Duodenal mucosa (tissue), 2 donors: ENCODE results near the gene NMNAT2.

ENCODE experiments used
- H3K27ac ChIP-seq: one replicate; pipeline ENCODE4 v1.7.0; 2013; ENCODE audit warnings: low read depth, low read length
- H3K27me3 ChIP-seq, 2 donors: one replicate each; pipeline ENCODE4 v1.7.0; 2013; ENCODE audit warnings: low read length in 2 of 2, control low read depth in 1 of 2; ENCODE audit not compliant: insufficient read depth in 2 of 2, control insufficient read depth in 1 of 2
- H3K36me3 ChIP-seq, 2 donors: one replicate each; pipeline ENCODE4 v1.7.0; 2013; ENCODE audit warnings: low read length in 2 of 2, control low read depth in 1 of 2; ENCODE audit not compliant: insufficient read depth in 2 of 2, control insufficient read depth in 1 of 2
- H3K4me1 ChIP-seq, 2 donors: one replicate each; pipeline ENCODE4 v1.7.0; 2013; ENCODE audit warnings: low read length in 2 of 2, control low read depth in 1 of 2; ENCODE audit not compliant: insufficient read depth in 2 of 2, control insufficient read depth in 1 of 2
- H3K4me3 ChIP-seq, 2 donors: one replicate each; pipeline ENCODE4 v1.7.0; 2013; ENCODE audit warnings: low read length in 2 of 2, low read depth in 1 of 2
- H3K9ac ChIP-seq, 2 donors: one replicate each; pipeline ENCODE4 v1.7.0; 2013; ENCODE audit warnings: low read length in 2 of 2, low read depth in 1 of 2
- H3K9me3 ChIP-seq, 2 donors: one replicate each; pipeline ENCODE4 v1.7.0; 2013; ENCODE audit warnings: low read length in 2 of 2, control low read depth in 1 of 2; ENCODE audit not compliant: control insufficient read depth in 1 of 2

NMNAT2 gene

DNA sequence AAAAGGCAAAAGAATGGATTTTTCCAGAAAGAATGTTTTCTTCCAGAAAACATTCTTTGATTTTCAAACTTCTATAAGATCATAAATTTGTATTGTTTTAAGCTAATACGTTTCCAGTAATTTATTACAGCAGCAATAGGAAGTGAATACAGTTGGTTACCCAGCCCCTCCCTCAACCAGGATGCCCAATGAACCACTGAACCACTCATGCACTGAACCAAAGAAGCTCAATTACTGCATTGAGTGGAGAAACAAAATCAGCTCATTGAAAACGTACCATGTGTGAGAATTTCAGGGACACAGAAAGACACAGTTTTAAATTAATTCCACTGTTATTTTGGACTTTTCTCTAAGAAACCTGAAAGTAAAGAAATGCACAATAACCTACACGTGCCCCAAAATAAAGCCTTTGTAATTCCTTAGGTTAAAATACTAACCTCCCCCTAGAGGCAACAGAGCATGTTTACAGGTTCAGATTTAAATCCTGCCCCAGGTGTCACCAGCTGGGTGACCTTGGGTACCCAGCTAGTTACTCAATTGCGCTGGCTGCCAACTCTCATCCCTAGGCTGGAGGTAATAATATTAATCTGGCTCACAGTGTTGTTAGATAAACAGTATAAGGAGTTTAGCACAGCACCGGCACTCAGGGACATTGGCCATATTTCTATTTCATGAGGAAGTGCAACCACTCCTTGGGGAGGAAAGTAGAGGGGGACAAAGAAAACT, 111.7 kb downstream of the NMNAT2 start:
- Histone ChIP-seq H3K27me3 (peaks cover 0 to 3% of the 10 kb centered on the region in 2 donors), H3K27ac (no peak overlapping the region), H3K36me3 (no peaks in the 10 kb centered on the region), H3K9ac (no peak overlapping the region), H3K4me1 (no peaks in the 10 kb centered on the region), H3K9me3 (no peaks in the 10 kb centered on the region), H3K4me3 (no peak overlapping the region)

GRCh38 chr1:183304440-183305107, 113.6 kb downstream of the NMNAT2 start:
- H3K27ac ChIP-seq = no peak overlapping the region

DNA sequence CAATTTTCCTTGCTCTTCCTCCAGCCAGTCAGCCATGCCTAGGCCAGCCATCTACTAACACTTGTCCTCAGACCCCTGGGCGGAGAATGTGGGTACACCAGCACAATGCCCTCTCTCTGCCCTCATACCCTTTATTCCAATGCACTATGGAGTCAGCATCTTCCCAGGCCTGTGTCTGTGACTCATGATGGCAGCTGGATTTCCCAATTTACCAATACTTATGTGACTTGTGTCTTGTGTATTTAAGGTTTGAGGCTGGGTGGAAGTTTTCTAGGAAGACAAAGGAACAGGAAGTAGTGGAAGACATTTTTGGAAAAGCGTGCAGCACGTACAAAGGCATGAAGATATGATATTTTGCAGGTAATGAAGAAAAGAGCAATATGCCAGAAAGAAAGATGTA, 114.3 kb downstream of the NMNAT2 start:
- H3K36me3 ChIP-seq = no peaks in the 10 kb centered on the region
- no peaks in the 10 kb centered on the region for H3K4me1 ChIP-seq

More at GRCh38 chr1:183304440-183305107, 113.6 kb downstream of the NMNAT2 start:
- Histone ChIP-seq H3K36me3 (no peaks in the 10 kb centered on the region), H3K9ac (no peak overlapping the region), H3K27me3 (peaks cover 0 to 3% of the 10 kb centered on the region in 2 donors), H3K4me3 (no peak overlapping the region), H3K9me3 (no peaks in the 10 kb centered on the region), H3K4me1 (no peaks in the 10 kb centered on the region)

DNA sequence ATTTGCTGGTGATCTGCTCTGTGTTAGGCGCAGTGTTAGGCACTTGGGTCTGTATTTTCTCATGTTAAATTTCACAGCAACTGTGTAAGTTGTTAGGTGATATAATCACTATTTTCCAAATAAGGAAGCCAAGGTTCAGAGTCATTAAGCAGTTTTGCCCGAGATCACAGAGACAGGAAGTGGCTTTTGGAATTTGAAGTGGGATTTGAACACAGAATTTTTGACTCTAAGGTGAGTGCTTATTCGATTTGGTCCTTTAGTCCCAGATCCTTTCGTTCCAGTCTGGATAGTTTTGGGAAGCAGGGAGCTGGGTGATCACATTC, 114.9 kb downstream of the NMNAT2 start:
- H3K27me3 ChIP-seq = peaks cover 0 to 3% of the 10 kb centered on the region in 2 donors
- H3K4me1 ChIP-seq = no peaks in the 10 kb centered on the region
- no peaks in the 10 kb centered on the region for H3K36me3 ChIP-seq
- no peak overlapping the region for H3K9ac ChIP-seq
- no peaks in the 10 kb centered on the region for H3K9me3 ChIP-seq
- H3K27ac ChIP-seq = no peak overlapping the region
- H3K4me3 ChIP-seq = no peak overlapping the region

More for the DNA sequence above, 114.3 kb downstream of the NMNAT2 start:
- Histone ChIP-seq H3K9me3 (no peaks in the 10 kb centered on the region), H3K9ac (no peak overlapping the region), H3K27me3 (peaks cover 0 to 3% of the 10 kb centered on the region in 2 donors), H3K27ac (no peak overlapping the region), H3K4me3 (no peak overlapping the region)

- Histone ChIP-seq H3K9ac (no peak overlapping the region), H3K9me3 (no peaks in the 10 kb centered on the region), H3K27ac (no peak overlapping the region), H3K27me3 (peaks cover 0 to under 1% of the 10 kb centered on the region in 2 donors), H3K36me3 (no peaks in the 10 kb centered on the region), H3K4me3 (no peak overlapping the region), H3K4me1 (no peaks in the 10 kb centered on the region)
Observed at GRCh38 chr1:183302452-183303322, 115.5 kb downstream of the NMNAT2 start.

- no peaks in the 10 kb centered on the region for H3K27me3 ChIP-seq
- H3K27ac ChIP-seq = no peak overlapping the region
- H3K9me3 ChIP-seq = no peaks in the 10 kb centered on the region
- H3K4me3 ChIP-seq = no peak overlapping the region
- H3K9ac ChIP-seq = no peak overlapping the region
- H3K4me1 ChIP-seq = no peaks in the 10 kb centered on the region
- H3K36me3 ChIP-seq = no peaks in the 10 kb centered on the region
Observed at GRCh38 chr1:183301239-183301638, 116.9 kb downstream of the NMNAT2 start.

DNA sequence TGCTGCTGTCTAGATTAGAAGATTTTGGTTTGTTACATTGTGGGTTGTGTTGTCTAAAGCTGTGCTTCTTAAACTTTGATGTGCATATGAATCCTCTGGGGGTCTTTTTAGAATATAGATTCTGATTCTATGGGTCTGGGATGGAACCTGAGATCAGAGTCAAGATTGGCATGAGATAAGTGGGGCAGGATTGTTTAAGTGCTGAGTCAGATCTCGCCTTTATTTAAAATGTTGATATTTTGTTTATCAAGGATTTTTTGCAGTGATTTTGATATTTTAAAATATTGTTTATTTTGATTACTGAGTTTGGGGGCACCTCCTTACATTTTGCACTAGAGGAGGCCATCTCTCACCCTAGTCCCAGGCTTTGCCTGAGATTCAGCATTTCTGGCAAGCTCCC, 117.4 kb downstream of the NMNAT2 start:
- Histone ChIP-seq H3K27ac (no peak overlapping the region), H3K27me3 (no peaks in the 10 kb centered on the region), H3K9me3 (no peaks in the 10 kb centered on the region), H3K9ac (no peak overlapping the region), H3K4me1 (no peaks in the 10 kb centered on the region), H3K36me3 (no peaks in the 10 kb centered on the region), H3K4me3 (no peak overlapping the region)

- H3K9me3 ChIP-seq = no peaks in the 10 kb centered on the region
- no peaks in the 10 kb centered on the region for H3K4me1 ChIP-seq
- no peak overlapping the region for H3K27ac ChIP-seq
- no peaks in the 10 kb centered on the region for H3K36me3 ChIP-seq
- H3K9ac ChIP-seq = no peak overlapping the region
- H3K27me3 ChIP-seq = no peaks in the 10 kb centered on the region
- H3K4me3 ChIP-seq = no peak overlapping the region
Observed at GRCh38 chr1:183300395-183300794, 117.8 kb downstream of the NMNAT2 start.

GRCh38 chr1:183296782-183297181, 121.4 kb downstream of the NMNAT2 start:
- no peaks in the 10 kb centered on the region for H3K36me3 ChIP-seq
- no peaks in the 10 kb centered on the region for H3K4me1 ChIP-seq
- H3K4me3 ChIP-seq = no peak overlapping the region
- no peak overlapping the region for H3K9ac ChIP-seq
- no peaks in the 10 kb centered on the region for H3K9me3 ChIP-seq
- H3K27ac ChIP-seq = no peak overlapping the region
- H3K27me3 ChIP-seq = no peaks in the 10 kb centered on the region

- Histone ChIP-seq H3K4me1 (no peaks in the 10 kb centered on the region), H3K27ac (no peak overlapping the region), H3K27me3 (no peaks in the 10 kb centered on the region), H3K4me3 (no peak overlapping the region), H3K9me3 (no peaks in the 10 kb centered on the region), H3K36me3 (no peaks in the 10 kb centered on the region), H3K9ac (no peak overlapping the region)
Observed at GRCh38 chr1:183295521-183295920, 122.7 kb downstream of the NMNAT2 start.
